DMS53 treated with DMSO at 0.1 percent for 48 hours (cell line): ENCODE measurements around the gene IGLL1.
"Not testable (repeated sequence)": the region's sequence is repeated elsewhere in the genome, so short reads cannot be mapped to it uniquely, and the experiment has no call there.

Experiments used
- DNase-seq: peaks from one replicate; lab custom pipeline; 2025; ENCODE audit not compliant: unreplicated experiment; lab: John Stamatoyannopoulos, UW

The IGLL1 gene

DNA sequence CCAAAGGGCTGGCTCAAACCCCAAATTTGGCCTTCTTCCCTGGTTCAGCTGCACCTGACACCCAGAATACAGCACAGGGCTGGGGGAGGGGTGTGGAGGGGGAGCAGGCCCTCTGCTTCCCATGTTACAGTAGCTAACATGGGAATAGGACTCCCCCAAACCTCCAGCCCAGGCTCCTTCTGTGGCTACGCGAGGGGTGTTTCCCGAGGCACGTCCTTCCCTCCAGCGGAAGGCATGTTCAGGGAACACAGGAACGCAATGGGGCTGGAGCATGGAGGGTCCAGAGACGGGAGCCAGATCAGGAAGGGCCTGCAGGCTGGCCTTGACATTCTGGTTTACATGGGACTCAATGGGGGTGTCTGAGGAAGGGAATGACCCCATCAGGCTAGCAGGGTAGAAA lies 11.8 kb upstream of the IGLL1 start:
- DNase-seq: no peak

DNA sequence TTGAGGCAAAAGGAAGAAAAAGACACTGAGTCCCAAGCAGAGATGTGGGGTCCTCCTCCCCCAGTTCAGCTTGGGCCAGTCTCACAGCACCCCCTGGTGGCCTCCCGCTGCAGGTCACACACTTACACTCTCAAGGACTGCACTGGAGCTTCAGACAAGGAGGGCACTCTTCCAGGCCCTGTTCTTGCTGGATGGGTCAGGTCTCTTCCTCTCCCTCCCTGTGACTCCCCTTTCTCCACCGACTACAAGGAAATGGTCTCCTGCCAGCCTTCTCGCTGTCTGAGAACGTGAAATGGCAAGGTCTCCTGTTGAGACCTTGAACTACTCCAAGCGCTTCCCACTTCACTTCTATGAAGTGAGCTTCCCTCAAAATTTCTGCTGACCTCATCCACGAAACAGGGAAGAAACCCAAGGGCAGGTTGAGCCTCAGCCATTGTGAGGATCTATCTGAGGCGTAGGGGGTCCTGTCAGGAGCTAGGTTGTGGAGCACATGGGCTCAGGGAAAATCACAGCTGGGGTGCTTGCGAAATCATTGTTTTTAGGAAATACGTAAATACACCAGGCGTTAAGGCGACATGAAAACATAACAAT lies 11.2 kb upstream of the IGLL1 start:
- no peak for DNase-seq

DNA sequence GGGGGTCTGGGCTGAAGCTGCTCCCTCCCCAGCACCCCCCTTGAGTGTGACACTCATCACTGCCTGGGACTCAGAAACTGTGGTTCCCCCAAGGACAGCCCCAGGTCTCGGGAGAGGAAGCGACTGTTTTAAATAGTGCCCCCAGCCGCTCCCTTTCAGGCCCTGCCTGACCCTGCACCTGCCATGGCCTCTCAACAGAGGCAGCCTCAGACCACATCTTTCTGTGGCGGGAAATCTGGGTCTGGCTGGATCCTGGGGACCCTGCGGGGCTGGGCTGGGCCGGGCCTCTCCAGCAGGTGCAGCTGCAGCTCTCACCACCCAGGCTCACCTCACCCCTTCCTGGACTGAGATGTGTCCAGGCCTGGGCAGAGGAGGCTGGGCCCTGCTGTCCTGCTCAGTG lies 3.7 kb upstream of the IGLL1 start:
- DNase-seq: no peak

DNA sequence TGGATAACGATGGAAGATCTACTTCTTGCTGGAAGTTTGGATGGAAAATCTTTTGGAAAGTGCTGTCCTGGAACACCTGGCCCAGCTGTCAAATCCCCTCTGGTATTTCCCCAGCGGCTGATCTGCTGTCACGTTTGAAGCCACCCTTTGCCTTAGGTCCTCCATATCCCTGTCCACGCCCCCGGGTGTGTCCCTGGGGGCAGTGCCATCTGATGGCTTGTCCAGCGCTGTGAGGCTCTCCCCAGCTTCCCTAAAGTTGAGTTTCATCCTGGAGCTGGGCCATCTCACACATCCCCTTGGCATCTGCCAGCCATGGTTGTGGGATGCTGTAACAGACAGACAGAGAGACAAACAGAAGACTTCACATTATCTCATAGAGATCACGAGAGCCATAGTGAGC lies 3.1 kb upstream of the IGLL1 start:
- DNase-seq: no peak

DNA sequence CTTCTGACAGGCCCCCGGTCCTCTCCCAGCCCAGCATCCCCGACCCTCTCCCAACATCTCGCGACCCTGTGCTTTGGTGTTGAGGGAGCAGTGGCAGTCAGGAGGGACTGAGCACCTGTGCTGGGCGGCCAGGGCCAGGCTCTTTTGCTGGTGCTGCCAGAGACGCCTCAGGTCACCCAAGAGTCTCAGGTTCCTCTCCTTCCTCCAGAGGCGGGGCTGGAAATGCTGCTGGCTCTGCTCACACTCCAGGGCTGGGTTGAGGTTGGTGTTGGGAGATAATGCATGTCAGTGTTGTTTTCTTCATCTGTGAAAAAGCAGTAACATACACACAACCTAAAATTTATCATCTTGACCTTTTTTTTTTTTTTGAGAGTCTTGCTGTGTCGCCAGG lies 1.2 kb upstream of the IGLL1 start:
- DNase-seq: no peak

DNA sequence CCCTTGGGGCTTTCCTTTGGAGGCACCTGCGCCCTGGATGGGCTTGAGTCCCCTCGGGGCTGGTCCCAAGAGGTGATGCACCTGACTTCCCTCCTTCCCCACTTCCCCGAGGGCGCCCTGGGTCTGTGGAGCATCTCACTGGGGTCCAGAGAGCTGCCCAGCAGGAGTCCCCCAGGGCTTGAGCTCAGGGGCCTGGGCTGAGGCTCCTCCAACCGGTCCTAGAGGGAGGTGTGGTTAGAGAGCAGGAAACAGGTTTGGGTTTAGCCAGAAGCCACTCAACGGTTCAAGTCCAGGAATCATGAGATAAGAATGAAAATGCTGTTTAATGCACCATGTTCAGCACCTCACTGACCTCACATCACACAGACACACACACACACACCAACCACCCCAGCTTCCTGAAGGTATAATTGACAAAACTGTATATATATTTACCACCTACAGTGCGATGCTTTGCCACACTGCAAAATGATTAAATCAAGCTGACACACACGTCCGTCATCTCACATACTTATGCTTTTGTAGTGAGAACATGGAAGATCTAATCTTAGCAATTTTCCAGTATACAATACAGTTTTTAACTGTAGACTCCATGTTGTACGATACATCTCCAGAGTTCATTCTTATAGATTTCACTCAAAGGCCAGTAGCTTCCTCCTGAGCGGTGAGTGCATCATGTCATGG lies 628 bp upstream of the IGLL1 start:
- no peak for DNase-seq

DNA sequence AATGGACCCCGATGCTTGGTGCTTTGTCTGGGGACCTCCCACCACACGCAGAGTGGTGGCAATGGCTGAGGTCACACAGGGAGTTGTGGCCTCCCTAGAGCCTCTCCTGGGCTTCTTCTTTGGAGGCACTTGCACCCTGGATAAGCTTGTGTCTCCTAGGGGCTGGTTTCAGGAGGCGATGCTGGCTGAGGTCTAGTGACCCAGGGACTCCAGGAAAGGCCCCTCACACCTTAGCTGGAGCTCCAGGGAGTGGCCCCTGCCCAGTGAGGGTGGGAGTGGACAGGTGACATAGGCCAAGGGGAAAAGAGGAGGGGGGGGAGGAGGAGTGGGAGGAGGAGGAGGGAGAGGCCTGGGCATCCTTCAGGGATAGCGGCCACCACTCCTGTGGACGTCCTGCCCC lies 810 bp downstream of the IGLL1 start:
- DNase-seq: no peak

DNA sequence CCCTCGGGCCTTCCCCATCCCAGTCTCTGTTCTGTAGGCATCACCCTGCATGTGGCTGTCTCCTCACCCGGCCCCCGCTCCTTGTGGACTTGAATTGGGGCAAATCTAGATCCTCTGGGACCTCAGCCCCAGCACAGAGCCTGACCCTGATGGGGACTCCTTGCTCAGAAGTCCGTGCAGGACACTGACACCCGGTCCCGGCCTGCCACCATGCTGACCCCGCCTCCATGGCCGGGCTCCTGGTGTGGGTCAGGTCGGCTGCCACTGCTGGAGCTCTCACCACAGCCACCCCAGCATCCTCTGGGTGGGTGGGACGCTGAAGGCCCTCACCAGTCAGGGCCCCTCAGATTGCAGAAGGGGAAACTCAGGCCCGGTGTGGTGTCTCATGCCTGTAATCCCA lies 1.8 kb downstream of the IGLL1 start:
- no peak for DNase-seq

DNA sequence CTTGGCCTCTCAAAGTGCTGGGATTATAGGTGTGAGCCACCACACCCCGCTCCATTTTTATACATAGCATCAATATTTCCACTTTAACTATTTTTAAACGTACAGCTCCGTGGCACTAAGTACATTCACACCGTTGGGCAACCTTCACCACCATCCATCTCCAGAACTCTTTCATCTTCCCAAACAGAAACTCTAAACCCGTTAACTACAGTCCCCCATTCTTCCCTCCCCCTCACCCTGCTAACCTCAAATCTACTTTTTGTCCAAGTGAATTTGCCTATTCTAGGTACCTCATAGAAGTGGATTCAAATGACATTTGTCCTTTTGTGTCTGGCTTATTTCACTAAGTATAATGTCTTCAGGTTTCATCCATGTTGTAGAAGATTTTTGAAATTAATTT lies 3.4 kb downstream of the IGLL1 start:
- DNase-seq: no peak

GRCh38 chr22:23575601-23576000 lies 4.5 kb downstream of the IGLL1 start:
- DNase-seq: no peak

DNA sequence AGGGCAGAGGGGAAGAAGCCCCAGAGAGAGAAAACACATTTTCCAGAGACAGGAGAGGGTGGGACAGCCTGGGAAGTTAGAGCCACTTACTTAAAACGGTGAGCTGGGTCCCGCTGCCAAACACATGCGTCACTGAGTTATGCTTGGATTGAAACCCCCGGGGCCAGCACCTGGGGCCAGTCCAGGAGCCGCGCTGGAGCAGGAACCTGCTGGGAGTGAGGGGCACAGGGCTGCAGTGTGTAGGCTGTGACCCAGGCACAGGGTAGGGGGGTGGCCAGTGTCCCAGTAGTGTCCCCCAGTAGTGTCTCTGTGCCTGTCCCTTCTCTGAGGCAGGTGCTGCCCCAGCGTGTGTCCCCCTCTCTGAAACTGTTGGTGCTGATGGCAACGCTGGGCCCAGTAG lies 5.2 kb downstream of the IGLL1 start:
- no peak for DNase-seq

DNA sequence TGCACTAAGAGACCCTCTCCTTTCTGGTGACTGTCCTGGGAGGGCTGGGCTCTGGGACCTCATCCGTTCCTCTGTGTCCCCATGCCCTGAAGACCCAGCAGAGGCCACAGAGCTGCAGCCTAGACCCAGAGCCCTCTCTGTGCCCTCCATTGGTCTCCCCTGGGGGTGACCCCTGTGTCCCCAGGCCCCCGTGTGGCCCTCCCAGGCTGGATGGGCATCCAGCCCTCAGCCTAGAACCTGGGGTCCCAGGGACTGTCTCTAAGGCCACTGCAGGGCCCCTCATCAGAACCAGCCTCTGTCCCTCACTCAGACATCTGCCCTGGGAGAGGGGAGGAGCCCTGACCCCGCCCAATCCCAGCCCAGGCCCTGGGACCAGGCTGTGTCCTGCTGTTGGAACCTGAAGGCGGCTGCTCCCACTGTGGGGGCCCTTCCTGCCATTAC lies 5.7 kb downstream of the IGLL1 start:
- DNase-seq: no peak

GRCh38 chr22:23573701-23574235 lies 6.3 kb downstream of the IGLL1 start:
- not testable (repeated sequence) for DNase-seq

DNA sequence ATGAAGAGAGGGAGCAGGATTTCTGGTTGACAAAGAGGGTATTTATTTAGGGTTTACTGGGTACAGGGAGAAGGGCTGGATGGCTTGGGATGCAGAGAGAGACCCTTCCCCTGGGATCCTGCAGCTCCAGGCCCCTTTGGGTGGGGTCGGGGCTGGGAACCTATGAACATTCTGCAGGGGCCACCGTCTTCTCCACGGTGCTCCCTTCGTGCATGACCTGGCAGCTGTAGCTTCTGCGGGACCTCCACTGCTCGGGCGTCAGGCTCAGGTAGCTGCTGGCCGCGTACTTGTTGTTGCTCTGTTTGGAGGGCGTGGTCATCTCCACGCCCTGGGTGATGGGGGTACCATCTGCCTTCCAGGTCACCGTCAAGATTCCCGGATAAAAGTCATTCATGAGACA lies 7.0 kb downstream of the IGLL1 start:
- not testable (repeated sequence) for DNase-seq

GRCh38 chr22:23571486-23571885 lies 8.6 kb downstream of the IGLL1 start:
- DNase-seq: no peak

- no peak for DNase-seq
Observed at GRCh38 chr22:23570681-23571080, 9.4 kb downstream of the IGLL1 start.

GRCh38 chr22:23569716-23570115 lies 10.4 kb downstream of the IGLL1 start:
- no peak for DNase-seq

DNA sequence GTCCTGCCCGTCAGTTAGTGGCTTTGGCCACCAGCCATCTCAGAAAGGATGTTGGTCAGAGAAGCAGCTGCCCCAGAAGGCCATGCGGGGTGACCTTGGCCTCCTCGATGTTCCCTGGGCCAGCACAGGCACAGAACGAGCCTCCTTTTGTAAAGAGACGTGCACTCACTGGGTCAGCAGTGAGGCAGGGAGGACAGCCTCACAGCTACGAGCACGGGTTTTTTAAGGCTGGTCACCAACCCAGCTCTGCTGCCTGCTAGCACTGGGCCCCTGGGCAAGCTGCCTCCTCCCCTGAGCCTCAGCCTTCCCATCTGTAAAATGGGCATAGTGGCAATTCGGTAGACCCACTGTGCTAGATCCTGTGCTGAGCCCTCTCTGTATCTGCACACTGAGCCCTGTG lies 10.8 kb downstream of the IGLL1 start:
- DNase-seq: no peak

DNA sequence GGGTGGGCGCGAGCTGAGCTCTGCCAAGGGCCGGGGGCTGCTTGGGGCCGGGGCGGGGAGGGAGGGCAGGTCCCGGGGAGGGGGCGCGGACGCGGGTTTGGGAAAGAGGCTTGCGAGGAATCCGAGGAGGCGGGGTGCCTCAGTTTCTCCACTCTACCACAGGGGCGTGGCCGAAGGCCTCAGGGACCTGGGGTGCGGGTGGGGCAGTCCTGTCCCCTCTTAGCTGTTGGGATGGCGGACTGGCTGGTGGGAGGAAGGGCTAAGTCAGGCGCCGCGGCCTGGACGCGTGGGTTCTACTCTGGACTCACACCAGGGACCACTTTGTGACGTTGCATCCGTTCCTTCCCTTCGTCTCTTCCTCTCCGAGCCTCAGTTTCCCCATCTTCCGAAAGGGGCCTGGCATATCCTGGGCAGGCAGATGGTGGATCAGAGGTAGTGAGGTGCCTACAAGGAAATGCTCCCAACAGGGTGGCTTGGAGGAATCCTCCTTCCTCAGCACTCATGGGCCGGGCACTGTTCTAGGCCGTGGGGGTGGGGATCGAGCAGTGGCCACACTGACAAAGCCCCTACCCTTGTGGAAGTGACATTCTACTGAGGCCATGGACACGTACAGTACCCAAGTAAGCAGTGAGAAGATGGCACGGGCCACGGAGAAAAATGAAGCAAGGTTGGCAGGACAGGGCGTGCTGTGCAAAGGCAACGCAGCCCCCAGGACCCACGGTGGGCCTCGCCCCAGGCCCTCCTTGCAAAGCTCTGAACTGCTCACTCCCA lies 13.2 kb downstream of the IGLL1 start:
- DNase-seq: no peak

DNA sequence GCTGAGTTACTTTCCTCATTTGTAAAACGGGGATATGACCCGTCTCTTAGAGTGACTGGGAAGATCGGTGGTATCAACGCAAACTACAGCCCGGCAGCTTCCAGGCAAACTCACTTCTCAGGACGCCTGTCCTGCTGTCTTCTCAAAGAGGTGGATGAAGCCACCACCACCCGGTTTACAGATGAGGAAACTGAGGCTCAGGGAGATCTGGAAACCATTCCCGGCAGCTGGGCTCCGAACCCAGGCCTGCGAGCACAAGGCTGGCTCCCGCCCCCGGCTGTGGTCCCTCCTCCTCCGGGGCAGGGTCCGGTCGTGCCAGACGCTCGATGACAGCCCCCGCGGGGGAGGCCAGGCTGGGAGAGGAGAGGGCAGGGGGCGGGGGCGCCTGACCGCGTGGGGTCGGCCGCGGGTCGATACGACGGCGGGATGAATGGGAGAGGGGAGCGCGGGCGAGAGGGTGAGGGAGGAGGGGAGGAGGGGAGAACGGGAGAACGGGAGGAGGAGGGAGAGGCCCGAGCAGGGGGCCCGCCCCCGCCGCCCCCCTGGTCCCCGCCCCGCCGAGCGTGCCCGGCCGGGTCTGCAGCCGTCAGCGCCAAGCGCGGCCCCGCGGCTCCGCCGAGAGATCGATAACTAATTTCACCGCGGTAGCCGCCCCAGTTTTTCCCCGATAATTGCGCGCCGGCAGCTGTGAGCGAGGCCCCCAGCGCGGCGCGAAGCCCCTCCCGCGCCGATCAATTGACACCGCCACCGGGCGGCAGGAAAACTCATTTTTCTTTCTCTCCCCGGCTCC lies 14.0 kb downstream of the IGLL1 start:
- DNase-seq: no peak

DNA sequence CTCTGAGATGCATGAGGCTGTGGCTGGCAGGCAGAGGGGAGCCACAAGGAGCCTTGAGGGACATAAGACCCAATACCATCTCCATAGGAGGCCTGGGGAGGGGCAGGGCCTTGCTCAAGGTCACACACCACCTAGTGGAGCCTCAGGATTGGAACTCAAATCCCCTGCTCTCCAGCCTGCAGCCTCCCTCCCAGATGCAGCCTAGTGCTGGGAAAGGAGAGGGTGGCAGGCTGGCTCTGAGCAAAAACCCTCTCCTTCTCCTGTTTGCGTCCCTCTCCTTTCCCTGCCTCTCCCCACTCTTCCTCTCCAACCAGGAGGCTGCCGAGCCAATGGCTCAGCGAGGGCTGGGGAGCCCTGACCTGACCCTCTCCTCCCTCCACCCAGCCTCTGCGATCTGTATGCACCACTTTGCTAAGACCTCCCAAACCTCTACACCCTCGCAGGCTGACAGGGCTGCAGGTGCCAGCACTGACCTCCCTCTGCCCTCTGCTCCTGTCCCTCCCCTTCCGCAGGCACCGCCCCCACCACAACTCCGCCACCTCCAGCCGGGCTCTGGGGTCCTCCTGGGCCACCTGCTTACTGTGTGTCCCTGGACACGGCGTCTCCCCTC lies 14.7 kb downstream of the IGLL1 start:
- no peak for DNase-seq
